Loucy (cell line): ENCODE data around the gene SDHA.
"Not testable (repeated sequence)": the region's sequence is repeated elsewhere in the genome, so short reads cannot be mapped to it uniquely, and the experiment has no call there.

Experiments used
- CTCF ChIP-seq: fragments of 200-600 bp; sonication (generic); conservative IDR thresholded peaks from 2 replicates; pipeline ENCODE4 v1.5.1; 2014; ENCODE audit warnings: mild to moderate bottlenecking, antibody characterized with exemption, low read length
- EZH2phosphoT487 ChIP-seq: fragments of 200-600 bp; IDR thresholded peaks from 2 replicates; pipeline ENCODE4 v1.6.1; 2018; ENCODE audit warnings: antibody characterized with exemption, mild to moderate bottlenecking, moderate library complexity, borderline replicate concordance

DNA sequence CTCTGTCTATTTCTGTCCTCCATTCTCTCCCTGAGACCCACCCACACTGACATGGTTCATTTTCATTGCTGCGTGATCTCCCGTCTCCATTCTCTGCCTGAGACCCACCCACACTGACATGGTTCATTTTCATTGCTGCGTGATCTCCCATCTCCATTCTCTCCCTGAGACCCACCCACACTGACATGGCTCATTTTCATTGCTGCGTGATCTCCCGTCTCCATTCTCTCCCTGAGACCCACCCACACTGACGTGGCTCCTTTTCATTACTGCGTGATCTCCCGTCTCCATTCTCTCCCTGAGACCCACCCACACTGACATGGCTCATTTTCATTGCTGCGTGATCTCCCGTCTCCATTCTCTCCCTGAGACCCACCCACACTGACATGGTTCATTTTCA lies 73.2 kb downstream of the SDHA start:
- TF ChIP-seq CTCF, EZH2phosphoT487: not testable (repeated sequence)
